ENCODE measurements around the gene CFAP91. TPM values are rescaled to one million over a fixed set of nuclear protein-coding genes. Genes with fewer than 3 reads are reported as not detected.

CFAP91 gene
- not detected for polyA plus RNA-seq (2013, experiment 1 of 2; ENCODE audit: insufficient read length)
- polyA plus RNA-seq (2013, experiment 2 of 2; ENCODE audit: insufficient read length): not detected

DNA sequence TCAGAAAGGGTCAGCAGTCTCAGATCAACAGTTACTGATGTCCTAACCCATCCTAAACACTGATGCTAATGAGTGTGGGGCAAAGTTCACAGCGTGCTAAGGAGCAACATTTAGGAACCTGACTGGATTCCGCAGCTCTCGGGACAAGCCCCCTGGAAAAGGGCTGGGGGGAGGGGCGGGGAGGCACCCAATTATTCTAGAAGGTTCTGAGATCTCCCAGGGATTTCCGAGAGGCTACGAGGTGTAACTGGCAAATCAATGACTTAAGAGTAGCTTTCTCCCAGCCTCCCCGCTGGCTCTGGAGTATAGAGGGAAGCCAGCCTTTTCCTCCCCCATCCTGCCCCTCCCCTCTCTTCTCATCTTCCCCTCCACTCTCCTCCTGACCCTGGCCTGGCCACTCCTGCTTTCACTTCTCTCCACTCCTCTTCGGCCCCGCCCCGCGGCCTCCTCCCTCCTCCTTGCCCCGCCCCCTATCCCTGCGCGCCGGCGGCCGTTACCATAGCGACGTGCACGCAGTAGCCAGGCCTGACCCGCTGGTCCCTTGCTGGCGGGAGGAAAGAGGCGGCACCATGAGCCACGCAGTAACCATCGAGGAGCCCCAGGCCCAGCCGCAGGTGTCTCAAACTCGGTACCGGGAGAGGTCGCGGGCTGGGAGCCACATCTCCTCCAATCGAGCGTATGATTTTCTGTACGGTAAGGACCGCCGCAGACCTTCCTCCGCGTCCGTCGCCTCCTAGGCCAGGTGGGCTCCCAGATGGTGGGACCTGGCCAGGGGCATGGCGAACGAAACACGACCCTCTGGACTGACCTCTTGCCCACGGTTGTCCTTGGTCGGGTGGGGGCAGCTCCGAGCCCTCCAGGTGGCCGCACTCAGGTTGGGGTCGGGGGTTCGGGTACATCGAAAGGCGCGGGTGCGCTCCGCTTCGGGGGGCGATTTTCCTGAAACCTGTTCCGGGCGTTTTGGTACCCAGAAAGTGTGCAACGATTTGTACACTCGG, at the start of gene CFAP91:
CFAP91 (plus strand) TSS at position 493 of the 998 bp plus-strand sequence; CDS start at position 570, 77 bp downstream.
- DNase-seq: peak; percentile 89

- DNase-seq: no peak
Measured at GRCh38 chr3:119653876-119654275, 48.9 kb upstream of the CFAP91 start.

DNA sequence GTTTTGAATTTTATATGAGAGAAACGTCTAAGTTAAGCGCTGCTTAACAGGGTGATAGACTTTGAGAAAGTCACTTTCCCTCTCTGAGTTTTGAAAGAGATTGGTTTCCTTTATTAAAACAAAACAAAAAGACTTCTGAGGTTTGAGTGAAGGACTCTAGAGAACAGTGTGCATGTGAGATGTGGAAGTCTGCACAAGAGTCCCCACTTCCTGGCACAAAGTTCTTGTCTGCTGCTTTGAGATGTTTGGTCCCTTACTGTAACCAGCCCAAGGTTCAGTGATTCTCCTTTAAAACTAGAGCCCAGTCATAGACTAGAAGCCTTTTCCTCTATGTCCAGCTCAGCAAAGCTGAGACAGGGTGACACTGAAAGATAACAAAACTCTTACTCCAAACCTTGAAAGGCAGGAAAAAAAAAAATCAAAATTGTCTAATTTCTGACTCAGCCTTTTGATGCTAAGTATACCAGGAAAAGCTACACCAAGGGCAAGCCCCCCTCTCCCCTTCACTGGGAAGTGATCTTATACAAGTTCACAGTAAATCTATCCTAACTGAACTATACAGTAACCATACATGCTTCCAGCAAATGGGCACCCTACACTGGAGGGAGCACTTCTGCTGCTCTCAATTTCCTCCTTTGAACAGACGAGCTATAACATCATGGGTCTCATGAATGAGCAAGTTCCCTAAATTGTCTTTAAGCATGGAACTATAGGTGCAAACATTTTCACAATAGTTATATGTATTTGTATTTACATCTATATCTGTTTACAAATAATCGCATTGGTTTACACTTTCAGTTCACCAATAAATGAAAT, 44.7 kb upstream of the CFAP91 start:
- DNase-seq: no peak

DNA sequence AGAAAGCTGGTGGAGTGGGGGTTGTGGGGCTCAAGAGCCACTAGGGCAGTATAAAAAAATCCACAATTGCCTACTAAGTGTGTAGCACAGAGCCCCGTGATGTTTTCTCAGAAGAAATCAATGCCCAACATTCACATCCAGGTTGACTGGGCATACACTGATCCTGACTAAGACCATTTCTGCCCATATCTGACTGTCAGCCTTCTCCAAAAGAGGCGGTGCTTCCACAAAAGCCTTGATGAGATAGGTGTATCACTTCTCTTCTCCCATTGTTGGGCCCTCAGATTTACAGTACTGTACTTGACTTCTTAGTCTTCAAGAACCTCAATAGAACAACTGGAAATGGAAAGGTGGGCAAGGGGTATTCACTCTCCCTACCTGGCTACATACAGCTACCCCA, 43.8 kb upstream of the CFAP91 start:
- DNase-seq: no peak

DNA sequence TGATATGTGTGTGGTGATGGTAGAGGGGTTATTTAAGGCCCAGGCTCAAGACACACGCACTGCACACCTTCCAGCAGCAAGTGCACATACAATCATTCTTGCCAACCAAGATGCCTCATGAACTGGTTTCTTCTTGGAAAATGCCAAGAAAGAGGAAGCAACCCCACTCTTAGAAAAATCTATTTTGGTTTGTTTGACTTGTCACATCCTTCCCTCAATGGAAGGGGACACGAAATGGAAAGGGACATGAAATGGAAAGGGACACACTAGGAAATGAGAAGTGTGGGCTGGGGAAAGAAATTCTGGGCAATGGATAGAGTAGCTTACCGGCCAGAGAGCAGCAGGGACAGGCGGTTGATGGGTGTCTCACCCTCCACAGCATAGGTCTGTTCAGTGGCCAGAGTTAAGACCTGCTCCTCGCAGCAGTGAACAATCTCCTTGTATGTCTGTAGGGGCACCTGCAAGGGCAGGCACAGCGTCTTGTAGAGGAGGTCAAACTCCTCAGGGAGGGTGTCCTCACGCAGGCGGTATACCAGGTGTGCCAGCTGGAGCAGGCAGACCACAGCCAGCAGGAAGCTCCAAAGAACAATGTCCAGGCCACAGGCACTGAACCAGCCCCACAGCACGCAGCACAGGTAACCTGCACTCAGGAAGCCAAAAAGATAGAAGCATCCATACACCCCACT, 43.1 kb upstream of the CFAP91 start:
- DNase-seq: no peak

GRCh38 chr3:119660474-119661440, 42.1 kb upstream of the CFAP91 start, which contains the start of gene POPDC2:
POPDC2 (minus strand) TSS chr3:119660589; CDS start chr3:119660423, 166 bp downstream.
- peak; percentile 26 for DNase-seq

DNA sequence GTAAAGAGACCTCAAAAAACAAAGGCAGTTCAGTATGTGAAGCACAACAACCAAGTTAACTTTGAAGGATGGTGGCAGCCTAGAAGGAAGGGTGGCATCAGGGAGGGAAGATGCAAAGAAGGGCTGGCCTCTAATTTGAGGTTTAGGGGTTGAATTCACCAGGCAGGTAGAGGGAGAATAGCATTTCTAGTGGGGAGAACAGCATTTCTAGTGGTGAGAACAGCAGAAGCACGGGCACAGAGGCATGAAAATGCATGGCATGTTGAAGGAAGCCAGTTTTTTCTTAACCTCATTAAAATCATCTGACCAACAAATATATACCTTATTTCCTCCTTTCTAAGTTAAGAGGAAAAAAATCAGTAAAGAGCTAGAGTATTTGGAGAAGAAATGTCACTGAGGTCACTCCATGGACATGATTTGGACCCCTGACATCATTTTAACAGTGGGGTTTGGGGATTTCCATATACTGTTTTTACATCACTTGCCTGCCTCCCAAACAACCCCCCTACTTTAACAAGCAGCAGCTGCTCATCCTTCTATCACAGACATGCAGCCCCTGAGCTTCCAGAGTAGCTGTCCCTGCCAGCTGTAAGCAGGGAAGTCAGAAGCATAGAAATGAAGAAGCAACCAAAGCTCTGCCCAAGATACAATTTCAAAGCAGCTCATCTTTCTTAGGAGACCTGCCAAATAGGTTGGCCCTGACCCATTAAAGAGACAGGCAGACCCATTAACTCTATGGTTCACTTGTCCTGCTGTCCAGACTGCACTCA, 40.0 kb upstream of the CFAP91 start:
- DNase-seq: peak; percentile 69

DNA sequence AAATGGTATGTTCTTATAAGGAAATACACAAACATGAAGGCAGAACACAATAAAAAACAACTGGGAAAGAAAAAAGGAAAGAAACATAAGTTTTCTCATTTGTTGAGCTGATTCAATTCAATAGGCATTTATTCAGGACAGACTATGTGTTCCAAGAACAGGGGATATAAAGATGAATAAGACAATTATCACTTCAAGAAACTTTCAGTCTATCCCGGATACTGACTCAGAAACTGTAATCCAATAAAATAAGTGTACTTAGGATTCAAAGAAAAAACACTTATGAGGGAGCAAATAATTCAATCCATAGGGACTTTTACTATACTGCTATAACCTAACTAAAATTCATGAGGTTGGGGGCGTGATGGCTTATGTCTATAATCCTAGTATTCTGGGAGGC, 38.9 kb upstream of the CFAP91 start:
- DNase-seq: peak; percentile 68

GRCh38 chr3:119664370-119664769, 38.5 kb upstream of the CFAP91 start:
- DNase-seq: peak; percentile 14

DNA sequence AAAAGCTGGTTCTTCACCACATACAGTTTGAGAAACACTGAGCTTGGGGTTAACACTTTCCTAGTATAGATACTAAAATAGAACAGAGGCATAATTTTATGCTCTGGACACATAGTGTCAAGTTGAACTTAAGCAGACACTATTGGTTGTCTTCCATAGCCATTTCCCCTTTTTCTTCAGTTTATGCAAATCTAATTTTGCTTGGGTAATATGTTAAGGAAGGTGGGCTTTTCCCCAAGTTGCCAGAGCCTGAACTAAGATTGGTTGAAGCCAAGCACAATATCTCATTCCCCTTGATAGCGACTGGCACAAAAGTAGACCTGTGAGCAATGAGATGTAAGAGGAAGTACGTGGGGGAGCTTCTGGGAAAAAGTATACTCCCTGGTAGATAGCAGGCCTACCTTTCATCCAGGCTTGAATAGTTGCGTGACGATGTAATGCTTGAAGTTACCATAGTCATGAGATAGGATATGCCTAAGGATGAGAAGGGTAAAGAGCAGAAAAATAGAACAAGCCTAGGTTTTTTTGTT, 37.9 kb upstream of the CFAP91 start:
- peak; percentile 20 for DNase-seq

- no peak for DNase-seq
Measured at GRCh38 chr3:119665954-119666559, 36.8 kb upstream of the CFAP91 start.

DNA sequence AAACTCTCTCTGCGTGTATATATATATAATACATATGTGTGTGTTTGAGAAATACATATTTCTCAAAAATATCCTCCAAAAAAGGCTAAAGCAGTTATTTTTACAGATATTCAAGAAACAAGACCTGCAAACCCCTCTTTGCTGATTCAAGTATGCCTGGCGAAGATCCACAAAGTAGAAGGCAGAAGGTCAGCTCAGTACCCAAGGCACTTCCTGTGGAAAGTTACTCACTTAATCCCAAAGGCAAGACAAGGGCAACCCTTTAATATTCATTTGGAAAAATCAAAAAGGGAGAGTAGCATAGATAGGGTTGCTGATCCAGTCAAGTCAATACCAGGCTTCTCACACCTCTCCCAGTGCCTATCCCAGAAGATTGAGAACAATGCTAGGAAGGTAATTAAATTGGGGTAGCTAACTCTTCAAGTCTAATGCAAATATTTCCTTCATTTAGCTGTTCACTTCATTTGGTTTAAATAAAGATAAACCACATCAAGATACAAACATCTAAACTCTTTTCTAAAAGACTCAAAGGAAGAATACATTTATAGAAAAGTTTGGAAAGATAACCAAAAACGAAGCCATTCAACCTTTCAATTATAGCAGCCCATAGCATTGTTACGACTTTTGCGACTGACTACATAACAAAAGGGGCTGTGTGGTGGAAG, 32.8 kb upstream of the CFAP91 start:
- no peak for DNase-seq

GRCh38 chr3:119672776-119673175, 30.0 kb upstream of the CFAP91 start:
- DNase-seq: no peak

DNA sequence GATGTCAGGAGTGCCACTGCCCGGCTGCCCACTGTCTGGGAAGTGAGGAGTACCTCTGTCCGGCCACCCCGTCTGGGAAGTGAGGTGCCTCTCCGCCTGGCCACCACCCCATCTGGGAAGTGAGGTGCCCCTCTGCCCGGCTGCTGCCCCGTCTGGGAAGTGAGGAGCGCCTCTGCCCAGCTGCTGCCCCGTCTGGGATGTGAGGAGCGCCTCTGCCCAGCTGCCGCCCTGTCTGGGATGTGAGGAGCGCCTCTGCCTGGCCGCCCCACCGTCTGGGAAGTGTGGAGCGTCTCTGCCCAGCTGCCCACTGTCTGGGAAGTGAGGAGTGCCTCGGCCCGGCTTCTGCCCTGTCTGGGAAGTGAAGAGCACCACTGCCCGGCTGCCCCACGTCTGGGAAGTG, 28.9 kb upstream of the CFAP91 start:
- DNase-seq: no peak

DNA sequence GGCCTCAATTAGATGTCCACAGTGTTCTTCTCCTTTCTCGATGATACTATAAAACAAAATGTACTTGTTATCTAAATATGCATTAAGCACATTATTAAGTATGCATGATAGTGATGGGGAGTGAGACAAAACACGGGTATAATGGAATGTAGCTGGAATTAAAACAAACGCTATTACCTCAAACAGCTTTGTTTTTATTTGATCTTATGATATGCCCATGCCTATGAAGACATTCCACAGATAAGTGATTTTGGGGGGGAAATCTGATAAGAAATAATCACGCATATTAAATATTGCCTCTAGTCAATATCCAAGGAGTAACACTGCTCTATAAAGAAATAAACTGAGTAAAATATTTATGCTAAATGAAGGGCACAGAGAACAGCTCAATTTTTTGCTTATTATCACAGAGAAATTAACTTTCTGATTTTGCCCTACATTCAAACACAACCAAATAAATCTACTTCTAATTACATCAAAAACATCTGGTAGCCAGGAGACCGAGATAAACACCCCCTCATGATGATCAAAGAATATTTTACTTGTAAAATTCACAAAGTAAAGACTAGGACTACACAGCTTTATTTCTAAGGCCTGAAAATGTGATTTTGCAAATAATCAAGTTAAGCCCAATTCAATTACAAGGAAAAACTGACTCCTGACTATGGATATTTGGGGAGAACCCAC, 27.5 kb upstream of the CFAP91 start:
- no peak for DNase-seq

- no peak for DNase-seq
Measured at GRCh38 chr3:119676020-119676419, 26.8 kb upstream of the CFAP91 start.

- DNase-seq: peak; percentile 96
Measured at GRCh38 chr3:119676771-119677640, 25.8 kb upstream of the CFAP91 start, which contains the start of gene COX17. COX17 (minus strand) TSS chr3:119677406; CDS start chr3:119677310, 96 bp downstream.
